Activated CD4-positive, alpha-beta T cell treated with anti-CD3 and anti-CD28 coated beads for 4 hours (primary cell): ENCODE measurements around the gene ZNF506.
"Not testable (repeated sequence)": the region's sequence is repeated elsewhere in the genome, so short reads cannot be mapped to it uniquely, and the experiment has no call there.

Source experiments
- DNase-seq, 2 donors: peaks; one replicate each; pipeline ENCODE4 v3.0.0-alpha.2; 2020

The ZNF506 gene

GRCh38 chr19:19743921-19744320, 77.6 kb downstream of the ZNF506 start:
- DNase-seq, result not testable (repeated sequence)

- DNase-seq, result no peak
Measured at GRCh38 chr19:19743176-19743575, 78.4 kb downstream of the ZNF506 start.

GRCh38 chr19:19742773-19743172, 78.8 kb downstream of the ZNF506 start:
- DNase-seq, result no peak
